ENCODE results near the gene FOXL2.

The FOXL2 gene

DNA sequence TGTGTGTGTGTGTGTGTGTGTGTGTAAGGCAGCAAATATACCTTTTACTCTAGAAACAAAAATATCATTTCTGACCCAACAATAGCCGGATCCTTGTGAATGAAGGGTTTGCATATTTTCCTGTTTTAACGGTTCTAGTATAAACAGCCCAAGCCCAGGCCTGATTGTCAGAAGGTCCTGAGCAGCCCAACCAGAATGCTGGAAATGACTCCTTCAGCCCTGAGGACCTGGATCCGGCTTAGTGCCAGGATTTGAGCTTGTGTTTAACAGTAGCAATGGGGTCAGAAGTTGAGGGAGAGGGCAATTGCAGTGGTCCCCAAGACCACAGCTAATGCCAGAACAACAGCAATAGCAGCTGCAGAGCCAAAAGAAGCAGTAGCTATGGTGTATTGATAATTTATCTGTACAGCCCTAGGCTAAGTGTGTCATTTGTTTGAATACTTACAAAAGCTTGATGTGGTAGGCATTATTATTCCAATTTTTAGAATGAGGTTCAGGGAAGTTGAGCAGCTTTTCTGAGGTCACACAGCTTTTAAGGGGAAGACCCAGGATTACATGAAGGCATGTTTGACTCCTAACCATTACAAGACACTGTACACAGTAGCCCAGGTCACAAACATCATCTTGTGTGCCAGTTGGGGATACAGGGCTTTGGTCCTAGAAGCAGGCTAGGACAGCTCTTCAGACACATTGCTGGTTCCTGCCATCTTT is 12.8 kb downstream of the FOXL2 start:
- in situ Hi-C loops (cut with HindIII; ENCODE audit: low sequenced_read_pairs): no loop called here

DNA sequence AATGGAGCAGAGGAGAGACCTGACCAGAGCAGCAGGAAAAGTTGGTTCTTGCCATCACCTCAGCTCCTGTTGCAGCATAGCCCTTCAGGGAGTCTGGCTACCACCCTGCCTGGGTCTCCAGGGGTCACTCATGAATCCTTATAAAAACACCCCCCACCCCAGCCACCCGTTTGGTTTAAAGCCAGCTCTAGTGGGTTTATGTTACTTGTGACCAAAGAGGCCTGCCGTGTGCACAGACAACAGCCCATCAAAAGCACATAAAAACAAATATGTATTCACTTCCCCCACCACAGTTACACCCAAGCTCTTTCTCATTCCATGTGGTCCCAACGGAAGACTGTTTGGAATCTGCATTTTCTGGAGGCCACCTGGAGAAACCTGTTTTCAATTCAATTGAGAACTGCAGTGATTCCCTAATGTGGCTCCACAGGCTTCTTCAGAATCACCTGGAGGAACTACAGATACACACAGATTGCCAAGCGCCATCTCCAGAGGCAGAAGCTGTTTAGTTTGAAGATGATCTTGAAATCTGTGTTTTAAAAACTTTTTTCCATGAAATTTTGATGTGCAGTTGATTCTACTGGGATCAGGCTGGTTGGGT is 13.8 kb downstream of the FOXL2 start:
- in situ Hi-C loops (cut with HindIII; ENCODE audit: low sequenced_read_pairs): no loop called here

DNA sequence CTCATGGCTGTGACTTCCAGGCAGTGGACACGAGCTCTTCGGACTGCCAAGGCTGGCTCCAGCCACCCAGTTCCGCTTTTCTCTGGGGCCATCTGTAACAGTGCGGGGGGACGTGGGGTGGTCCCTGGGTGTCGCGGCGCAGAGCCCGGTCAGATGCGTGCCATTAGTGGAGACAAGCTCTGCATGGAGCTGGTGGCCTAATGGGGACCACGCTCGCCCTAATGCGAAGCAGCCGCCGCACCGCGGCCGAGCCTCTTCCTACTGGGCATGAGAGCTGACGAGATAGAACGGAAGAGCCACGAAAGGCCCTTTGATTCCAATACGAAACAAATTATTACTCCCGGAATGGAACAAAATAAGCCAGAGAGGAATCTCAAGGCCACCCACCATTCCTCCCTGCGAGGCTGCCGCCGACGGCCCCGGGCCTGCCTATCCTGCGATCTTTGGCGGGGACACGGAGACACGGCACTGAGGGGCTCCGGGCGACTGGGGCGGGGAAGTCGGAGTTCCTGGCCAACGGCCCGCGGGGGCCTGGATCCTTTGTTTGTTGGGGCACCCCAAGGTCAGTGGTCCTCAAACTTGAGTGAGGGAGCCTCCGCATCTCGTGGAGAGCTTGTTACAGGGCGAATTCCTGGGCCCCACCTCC is 18.1 kb downstream of the FOXL2 start:
- in situ Hi-C loops (cut with HindIII; ENCODE audit: low sequenced_read_pairs): loop anchor here (10.0 kb wide), 1 partner anchor 454 kb away; no protein-coding TSS in a partner anchor

DNA sequence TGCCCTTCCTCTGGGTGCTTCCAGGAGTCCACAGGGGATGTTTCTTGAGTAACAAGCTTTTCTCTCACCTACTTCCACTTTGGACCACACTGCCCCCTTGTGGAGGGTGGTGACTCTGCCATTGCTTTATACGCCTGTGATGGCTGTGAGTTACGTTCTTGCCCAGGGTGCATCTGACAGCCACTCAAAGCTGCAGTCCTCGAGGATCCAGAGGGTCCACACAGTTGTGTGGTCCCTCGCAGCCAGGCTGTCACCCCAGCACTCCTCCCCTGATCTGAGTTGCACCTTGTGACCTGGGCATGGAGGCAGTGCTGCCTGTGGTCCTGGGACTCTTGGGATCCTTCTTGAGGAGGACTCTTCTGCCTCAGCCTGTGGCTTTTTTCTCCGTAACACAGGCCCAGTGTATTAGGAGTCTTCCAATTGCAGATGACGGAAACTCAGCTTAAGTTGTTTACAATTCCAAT is 23.4 kb downstream of the FOXL2 start:
- in situ Hi-C loops (cut with HindIII; ENCODE audit: low sequenced_read_pairs): loop anchor here (5.0 to 25.0 kb wide), 5 partner anchors 96 to 449 kb away; partner anchors contain the start of gene FAIM

DNA sequence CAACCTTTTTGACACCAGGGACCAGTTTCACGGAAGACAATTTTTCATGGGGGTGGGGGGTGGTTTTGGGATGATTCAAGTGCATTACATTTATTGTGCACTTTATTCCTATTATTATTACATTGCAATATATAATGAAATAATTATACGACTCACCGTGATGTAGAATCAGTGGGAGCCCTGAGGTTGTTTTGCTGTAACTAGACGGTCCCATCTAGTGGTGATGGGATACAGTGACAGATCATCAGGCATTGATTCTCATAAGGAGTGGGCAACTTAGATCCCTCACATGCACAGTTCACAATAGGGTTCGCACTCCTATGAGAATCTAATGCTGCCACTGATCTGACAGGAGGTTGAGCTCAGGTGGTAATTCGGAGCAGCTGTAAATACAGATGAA is 24.5 kb downstream of the FOXL2 start:
- in situ Hi-C loops (cut with HindIII; ENCODE audit: low sequenced_read_pairs): loop anchor here (5.0 to 25.0 kb wide), 5 partner anchors 95 to 448 kb away; partner anchors contain the start of gene FAIM

DNA sequence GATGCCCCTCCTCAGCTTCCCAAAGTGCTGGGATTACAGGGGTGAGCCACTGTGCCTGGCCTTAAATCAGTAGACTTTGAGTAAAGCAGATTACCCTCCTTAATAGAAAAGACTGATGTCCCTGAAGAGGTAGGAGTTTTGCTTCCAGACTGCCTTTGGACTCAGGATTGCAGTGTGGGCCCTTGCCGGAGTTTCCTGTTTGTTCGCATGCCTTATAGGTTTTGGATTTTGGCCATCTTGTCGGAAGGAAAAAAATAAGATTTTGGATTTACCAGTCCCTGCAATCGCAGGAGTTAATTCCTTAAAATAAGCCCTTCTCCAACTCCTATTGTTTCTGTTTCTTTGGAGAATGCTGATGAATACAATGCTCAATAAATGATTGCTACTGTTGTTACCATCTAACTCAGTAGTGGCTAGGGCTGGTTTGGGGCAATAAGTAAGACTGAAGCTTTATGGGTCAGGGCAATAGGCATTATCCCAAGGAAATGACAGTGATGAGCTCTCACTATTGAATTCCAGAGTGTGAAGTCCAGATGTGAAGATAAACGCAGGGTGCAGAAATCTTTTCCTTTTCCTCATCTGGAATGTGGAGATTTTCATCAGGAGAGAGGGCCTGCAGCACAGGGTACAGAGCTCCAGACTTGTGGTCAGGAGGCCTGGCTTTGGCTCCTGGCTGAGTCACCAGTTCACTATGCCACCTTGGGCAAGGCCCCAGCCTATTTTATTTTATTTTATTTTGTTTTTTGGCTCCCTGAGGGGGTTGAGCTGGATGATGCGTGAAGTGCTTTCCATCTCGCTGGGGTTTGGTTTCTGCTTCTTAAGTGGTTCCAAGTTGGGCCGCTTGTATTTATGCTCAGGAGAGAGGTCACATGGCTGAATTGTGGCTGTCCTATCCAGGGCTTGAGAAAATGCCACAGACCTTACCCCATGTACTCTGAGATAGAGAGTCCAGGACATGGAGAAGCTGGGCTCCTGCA is 25.3 kb downstream of the FOXL2 start:
- in situ Hi-C loops (cut with HindIII; ENCODE audit: low sequenced_read_pairs): loop anchor here (5.0 to 25.0 kb wide), 5 partner anchors 94 to 447 kb away; partner anchors contain the start of gene FAIM

DNA sequence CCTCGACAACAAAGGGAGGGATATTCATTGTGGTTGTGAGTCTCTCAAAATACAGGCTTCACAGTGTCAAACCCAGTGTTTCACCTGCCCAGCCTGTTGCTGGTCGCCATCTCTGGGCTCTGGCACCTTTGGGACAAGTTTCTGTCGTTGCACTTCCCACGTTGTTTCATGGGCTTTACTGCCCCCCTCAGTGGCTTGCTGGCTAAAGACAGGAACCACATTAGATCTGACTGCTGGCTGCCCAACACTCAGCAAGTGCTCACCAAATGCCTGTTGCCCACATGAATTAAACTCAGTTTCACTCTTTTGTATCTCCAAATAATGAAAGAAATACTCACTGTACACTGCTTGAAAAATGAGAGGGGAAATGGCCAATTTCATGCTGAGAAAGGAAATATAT is 27.6 kb downstream of the FOXL2 start:
- in situ Hi-C loops (cut with HindIII; ENCODE audit: low sequenced_read_pairs): loop anchor here (25.0 kb wide), 2 partner anchors 207 to 307 kb away; partner anchors contain the start of gene FAIM

DNA sequence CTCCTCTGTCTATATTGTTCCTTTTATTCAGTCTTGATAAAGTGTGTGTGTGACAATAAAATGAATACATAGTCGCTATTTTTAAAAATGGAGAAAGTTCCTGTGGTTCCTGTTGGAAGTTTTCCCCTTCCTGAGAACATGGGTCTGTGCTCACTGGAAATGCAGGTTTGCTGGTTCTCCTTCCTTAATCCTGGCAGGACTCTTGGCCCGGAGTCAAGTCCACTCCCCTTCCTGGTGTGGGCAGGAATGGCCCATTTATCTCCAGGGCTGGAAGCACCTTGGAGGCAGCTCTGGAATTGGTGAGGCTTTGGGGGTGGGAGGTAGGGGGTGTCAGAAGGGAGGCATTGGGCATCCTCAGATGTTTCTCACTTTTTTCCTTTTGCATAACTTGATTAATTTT is 30.1 kb downstream of the FOXL2 start:
- in situ Hi-C loops (cut with HindIII; ENCODE audit: low sequenced_read_pairs): loop anchor here (25.0 kb wide), 2 partner anchors 205 to 305 kb away; partner anchors contain the start of gene FAIM

DNA sequence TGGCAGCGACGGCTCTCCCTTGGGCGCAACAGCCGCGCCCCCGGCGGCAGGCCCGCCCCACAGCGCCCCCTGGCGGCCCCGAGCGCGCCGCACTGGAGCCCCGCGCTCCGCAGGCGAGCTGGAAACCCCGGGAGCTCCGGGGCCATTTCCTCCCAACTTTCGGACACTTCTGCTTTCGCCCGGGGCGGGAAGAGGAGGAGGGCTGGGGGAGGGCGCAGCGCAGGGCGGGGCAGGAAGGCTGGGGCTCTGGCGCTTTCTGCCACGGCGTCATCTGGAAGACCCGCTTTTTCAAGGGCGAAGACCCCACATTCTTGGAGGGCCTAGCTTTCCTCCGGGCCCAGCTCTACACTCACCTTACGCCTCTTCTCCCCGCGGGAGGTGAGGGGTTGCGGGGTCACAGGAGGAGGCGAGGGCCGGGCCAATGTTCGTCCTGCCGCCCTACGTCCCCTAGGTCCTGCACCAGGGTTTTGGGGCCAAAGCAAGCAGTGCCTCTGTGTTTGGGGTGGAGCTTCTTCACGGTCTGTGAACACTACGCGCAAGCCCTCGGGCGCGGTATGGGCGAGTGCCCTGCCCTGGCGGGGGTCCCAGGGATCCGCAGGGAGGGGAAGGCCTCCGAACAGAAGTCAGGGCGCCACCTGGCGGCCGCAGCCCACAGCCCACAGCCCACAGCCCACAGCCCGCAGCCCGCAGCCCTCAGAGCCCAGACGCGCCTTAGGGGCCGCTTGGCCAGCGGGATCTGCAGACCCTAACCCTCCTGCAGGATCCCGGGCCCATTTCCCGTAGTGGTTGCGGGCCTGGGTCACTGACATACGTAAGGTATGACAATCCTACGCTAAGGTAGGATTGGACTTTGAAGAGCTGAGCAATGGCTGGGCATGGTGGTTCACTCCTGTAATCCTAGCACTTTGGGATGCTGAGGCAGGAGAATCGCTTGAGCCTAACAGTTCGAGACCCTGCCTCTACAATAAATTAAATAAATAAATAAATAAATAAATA is 31.1 kb downstream of the FOXL2 start:
- in situ Hi-C loops (cut with HindIII; ENCODE audit: low sequenced_read_pairs): loop anchor here (25.0 kb wide), 2 partner anchors 204 to 304 kb away; partner anchors contain the start of gene FAIM

DNA sequence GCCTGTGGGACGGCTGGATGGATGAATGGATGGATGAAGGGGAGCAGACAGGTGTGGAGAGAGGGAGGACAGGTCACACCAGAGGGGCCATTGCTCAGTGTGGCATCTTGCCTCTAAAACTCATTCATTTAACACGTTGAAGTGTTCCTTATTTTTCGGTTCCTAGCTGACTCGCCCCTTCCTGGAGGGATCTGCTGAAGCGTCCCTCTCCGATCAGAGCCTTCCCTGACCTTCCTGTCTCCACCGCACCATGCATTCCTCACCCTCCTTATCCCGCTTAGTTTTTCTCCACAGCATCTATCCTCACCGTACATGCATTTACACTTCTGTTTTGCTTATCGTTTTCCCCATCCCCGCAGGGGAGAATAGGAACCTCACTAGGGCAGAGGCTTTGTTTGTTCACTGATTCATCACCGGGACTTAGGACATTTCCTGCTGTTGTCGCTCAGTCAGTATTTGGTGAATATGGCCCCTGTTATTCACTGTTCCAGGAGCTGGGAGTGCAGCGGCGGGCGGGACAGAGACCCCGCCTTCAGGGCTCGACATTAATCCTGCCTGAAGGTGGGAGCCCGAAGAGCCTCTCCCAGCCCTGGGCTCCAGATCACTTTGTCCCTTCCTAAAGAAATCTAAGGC is 32.0 kb downstream of the FOXL2 start:
- in situ Hi-C loops (cut with HindIII; ENCODE audit: low sequenced_read_pairs): loop anchor here (25.0 kb wide), 2 partner anchors 203 to 303 kb away; partner anchors contain the start of gene FAIM

DNA sequence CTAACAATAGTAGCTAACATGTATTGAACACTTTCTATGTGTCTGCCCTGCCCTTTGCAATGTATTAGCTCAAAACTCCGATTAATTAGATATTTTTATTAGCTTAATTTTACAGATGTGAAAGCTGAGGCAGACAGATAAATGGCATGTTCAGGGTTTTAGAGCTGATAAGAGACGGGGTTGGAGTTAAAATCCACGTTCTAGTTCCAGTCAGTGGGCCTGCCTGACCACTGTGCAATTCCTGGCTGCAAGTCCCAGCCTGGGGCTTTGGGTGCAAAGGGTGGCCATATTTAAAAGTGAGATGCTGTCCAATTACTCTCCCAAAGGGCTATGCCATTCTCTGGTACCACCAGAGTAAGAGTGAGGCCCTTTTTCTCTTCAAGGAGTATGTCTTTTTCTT is 33.2 kb downstream of the FOXL2 start:
- in situ Hi-C loops (cut with HindIII; ENCODE audit: low sequenced_read_pairs): loop anchor here (25.0 kb wide), 2 partner anchors 201 to 301 kb away; partner anchors contain the start of gene FAIM

DNA sequence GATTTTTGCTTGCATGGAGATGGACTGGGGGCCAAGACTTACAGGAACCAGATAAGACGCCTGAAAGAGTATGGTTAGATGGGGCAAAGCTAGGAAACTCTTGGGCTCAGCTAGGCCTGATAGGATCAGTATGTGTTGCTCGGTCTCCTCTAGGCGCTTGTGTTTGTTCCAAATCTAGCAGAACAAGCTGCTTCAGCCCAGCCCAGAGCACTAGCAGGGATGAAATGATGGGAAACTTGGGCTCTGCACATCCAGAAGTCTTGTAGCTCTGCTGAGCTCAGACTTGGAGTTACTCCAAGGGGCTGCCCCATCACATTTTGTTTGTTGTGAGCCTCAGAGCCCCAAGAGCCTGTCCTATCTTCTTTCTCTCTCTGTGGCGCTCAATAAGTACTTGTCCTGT is 34.7 kb downstream of the FOXL2 start:
- in situ Hi-C loops (cut with HindIII; ENCODE audit: low sequenced_read_pairs): loop anchor here (25.0 kb wide), 2 partner anchors 200 to 300 kb away; partner anchors contain the start of gene FAIM

DNA sequence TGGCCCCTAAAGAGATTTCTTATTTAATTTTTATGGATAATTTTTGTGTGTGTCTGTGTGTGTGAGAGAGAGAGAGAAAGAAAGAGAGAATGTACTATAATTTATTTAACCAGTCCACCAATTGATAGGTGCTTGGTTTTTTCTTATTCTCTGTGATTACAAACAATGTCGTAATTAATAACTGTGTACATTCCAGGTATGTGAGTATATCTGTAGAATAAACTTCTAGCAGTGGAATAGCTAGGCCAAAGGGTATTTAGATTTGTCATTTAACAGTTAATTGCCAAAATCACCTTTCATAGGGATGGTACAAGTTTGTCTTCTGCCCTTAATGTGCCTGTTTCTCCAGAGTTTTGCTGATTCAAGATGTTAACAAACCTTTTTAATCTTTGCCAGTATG is 35.3 kb downstream of the FOXL2 start:
- in situ Hi-C loops (cut with HindIII; ENCODE audit: low sequenced_read_pairs): loop anchor here (25.0 kb wide), 2 partner anchors 199 to 299 kb away; partner anchors contain the start of gene FAIM

DNA sequence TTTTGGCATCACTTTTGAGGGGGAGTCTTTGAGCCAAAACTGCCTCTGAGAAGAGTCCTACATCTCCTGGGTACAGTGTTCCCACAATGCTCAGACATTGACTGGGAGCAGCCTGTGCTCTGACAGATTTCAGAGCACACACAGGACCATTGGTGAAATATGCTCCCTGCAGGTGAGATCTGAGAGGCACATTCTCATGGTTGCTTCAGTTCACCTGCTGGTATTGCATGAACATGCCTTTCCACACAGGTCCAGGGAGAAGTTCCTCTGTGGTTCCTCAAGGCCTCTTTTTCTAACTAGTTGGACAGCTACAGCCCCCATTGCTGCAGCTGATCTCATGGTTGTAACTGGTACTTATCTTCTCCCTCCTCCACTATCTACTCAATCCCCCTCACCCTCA is 37.0 kb downstream of the FOXL2 start:
- in situ Hi-C loops (cut with HindIII; ENCODE audit: low sequenced_read_pairs): loop anchor here (25.0 kb wide), 2 partner anchors 198 to 298 kb away; partner anchors contain the start of gene FAIM

DNA sequence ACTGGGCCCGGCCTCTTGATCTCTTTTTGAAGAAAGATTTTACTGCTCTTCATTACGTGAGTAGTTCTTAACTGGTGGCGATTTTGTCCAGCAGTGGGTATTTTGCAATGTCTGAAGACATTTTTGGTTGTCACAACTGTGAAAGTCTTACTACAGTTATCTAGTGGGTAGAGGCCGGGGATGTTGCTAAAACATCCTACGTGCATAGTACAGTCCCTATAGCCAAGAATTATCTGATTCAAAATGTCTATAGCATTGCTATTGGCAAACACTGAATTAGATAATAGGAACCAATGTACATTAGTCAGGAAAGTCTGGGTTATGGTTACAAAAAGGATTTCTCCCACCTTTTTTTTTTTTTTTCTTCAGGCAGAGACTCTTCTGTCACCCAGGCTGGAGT is 38.1 kb downstream of the FOXL2 start:
- in situ Hi-C loops (cut with HindIII; ENCODE audit: low sequenced_read_pairs): loop anchor here (25.0 kb wide), 2 partner anchors 197 to 297 kb away; partner anchors contain the start of gene FAIM

DNA sequence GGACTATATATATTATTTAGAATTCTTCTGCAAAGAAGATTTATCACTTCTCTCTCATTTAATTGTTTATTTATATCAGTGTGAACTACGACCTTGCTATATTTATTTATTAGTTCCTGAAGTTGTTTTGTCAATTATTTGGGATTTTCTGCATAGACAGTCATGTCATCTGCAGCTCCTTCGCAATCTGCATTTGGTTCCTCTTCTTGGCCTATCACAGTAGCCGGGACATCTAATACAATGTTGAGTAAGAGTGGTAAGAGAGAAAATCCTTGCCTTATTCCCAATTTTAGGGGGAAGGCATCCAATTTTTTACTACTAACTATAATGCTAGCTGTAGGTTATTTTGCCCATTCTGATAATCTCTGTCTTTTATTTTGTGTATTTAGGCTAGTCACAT is 39.4 kb downstream of the FOXL2 start:
- in situ Hi-C loops (cut with HindIII; ENCODE audit: low sequenced_read_pairs): loop anchor here (25.0 kb wide), 2 partner anchors 195 to 295 kb away; partner anchors contain the start of gene FAIM

DNA sequence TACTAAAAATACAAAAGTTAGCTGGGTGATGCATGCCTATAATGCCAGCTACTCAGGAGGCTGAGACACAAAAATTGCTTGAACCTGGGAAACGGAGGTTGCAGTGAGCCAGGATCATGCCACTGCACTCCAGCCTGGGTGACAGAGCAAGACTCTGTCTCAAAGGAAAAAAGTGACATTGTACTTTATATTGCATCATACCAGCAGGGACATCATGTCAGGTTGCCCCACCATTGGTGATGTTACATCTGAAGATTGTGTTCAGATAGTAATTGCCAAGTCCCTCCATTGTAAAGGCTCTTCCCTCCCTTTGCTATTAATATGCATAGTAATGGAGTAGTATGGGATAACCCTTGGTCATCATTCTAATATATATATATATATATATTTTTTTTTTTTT is 44.8 kb downstream of the FOXL2 start:
- in situ Hi-C loops (cut with HindIII; ENCODE audit: low sequenced_read_pairs): loop anchor here (25.0 kb wide), 2 partner anchors 190 to 290 kb away; partner anchors contain the start of gene FAIM

DNA sequence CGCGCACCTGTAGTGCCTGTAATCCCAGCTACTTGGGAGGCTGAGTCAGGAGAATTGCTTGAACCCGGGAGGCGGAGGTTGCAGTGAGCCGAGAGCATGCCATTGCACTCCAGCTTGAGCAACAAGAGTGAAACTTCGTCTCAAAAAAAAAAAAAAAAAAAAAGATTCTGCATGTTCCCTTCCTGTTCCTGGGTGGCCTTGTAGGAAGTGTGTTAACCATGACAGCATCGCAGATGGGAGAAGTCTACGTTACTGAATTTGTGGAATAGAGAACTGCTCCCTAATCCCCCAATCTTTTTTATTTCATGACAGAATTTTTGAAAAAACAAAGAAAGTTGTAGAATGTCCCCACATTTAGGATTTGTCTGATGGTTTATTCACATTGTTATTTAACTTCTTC is 45.4 kb downstream of the FOXL2 start:
- in situ Hi-C loops (cut with HindIII; ENCODE audit: low sequenced_read_pairs): loop anchor here (25.0 kb wide), 2 partner anchors 189 to 289 kb away; partner anchors contain the start of gene FAIM

Measured in endothelial cell of hepatic sinusoid (primary cell).